Adipose tissue (tissue), 3 donors: ENCODE data around the gene LMO7. TPM values are rescaled to one million over a fixed set of nuclear protein-coding genes. Genes with fewer than 3 reads are reported as not detected.

ENCODE experiments used
- H3K27ac ChIP-seq: one replicate; pipeline ENCODE4 v1.5.1; 2013; ENCODE audit warnings: low read depth, low read length
- WGBS, 3 donors: extraction: QIAGEN DNeasy Blood & Tissue Kit; methylation state at CpG; one replicate each; pipeline ENCODE4 v1.1.7; 2013; 5-methylcytosine and 5-hydroxymethylcytosine counted together
- polyA plus RNA-seq, 3 donors: library from polyadenylated mRNA; stranded (reverse); fragments of 200-250 nt; gene quantifications; one replicate each; pipeline ENCODE4 v1.2.3, GENCODE V29; 2013
- donor health status: healthy with polysubstance abuse.
- donor health status: Bipolar disorder and iron deficiency.
- donor health status: healthy.

LMO7 gene
- polyA plus RNA-seq: 10 to 100 TPM in 1 of 3 donors, 1 to 10 TPM in 2; 2.4 to 10.4 (median 5.0) TPM

DNA sequence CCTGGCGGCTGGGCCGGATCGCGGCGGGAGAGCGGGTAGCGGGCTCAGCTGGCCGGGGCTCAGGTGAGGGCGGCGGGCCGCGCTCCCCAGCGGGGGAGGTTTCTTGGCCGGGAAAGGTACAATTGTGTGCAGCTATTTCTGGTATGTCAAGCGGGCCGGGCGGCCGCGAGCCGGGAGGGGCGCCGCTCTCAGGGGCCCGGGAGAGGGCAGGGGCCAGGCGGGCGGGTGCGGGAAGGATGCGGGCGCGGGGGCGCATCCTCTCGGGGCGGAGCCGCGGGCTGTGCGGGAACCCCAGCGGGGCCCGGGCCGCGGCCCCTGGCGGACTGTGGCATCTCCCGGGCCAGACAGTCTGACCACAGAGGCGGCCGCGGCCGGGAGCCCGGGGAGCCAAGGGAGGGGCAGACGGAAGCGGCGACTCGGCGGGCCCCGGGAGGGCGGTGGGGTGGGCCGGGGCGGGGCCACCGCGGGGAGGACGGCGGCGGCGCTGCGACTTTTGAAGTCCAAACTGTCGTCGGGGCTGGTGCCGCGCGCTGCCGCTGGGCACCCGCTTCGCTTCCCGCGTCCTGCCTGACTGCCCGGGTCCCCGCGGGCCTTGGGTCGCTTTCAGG is at the start of gene LMO7:
LMO7 (plus strand) TSS at position 503 of the 608 bp plus-strand sequence. CDS start 328 bp downstream, outside the sequence.
- WGBS, 3 donors: 0% methylated on average over 21 to 76 of the region's 76 CpGs

DNA sequence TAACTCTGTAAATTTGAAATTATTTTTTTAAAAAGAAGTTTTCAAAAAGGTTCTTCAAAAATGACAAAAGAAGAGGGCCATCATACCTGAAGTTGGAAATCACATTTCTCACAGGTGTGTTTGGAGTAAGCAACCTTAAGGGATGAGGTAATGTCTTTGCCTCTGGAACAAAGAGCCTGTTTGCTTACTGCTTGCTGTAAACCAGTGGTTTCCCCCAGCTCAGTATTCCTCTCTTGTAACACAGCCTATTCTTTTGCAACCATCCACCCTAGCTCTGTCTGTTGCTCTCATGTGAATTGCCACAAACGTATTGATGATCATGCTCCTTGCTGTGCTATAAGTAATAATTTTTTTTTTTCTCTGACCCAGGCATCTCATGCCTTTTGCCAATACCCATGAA is 48.5 kb upstream of the LMO7 start:
- H3K27ac ChIP-seq: no peak overlapping the region
- 50 to 84% (median 51%) methylated on average over 1 of the region's 1 CpG for WGBS, 3 donors

More for the DNA sequence above, at the start of gene LMO7:
- no peak within 1 kb of the TSS for H3K27ac ChIP-seq

DNA sequence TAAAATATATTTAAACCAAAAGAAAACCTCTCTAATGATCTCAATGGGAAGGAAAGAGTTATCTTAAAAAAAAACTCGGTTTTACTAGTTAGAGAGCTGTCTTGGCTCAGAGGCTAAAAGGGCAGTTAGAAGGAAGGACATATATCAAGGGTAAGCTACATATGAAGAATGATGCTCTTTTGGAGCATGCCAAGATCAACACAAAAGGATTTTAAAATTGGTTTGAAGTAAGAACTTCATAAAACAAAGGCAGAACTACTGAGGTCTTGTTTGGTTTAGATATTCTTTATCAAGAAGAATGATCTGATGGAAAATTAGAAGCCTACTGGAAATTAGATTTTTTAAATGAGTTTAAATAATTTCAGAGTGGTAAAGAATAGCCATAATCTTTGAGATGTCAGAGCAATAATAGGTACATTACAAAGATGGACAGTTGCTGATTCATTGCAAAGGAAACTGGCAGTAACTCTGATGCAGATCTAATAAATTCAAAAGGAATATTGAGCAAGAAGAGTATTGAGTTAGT is 39.4 kb upstream of the LMO7 start:
- no peak overlapping the region for H3K27ac ChIP-seq
- 40 to 70% (median 56%) methylated on average over 1 of the region's 1 CpG for WGBS, 3 donors

DNA sequence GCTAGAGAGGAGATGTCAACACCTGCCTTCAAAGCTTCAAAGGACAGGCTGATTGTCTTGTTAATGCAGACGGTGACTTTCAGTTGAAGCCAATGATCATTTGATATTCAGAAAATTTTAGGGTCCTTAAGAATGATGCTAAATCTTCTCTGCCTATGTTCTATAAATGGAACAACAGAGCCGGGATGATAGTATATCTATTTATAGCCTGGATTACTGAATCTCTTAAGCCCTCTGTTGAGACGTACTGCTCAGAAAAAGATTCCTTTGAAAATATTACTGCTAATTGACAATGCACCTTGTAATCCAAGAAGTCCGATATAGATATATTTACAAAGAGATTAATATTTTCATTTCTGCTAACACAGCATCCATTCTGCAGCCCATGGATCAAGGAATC is 35.8 kb upstream of the LMO7 start:
- H3K27ac ChIP-seq: no peak overlapping the region
- WGBS, 3 donors: 66 to 74% (median 68%) methylated on average over 4 of the region's 4 CpGs

DNA sequence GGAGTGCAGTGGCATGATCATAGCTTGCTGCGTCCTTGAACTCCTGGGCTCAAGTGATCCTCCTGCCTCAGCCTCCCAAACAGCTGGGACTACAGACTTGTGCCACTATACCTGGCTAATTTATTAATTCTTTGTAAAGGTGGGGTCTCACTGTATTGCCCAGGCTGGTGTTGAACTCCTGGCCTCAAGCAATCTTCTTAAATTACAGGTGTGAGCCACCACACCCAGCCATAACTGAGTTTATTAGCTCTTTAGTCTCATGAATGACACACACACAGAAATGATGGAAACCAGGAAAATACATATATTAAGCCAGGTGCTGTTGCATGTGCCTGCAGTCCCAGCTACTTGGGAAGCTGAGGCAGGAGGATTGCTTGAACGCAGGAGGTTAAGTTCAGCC is 33.1 kb upstream of the LMO7 start:
- no peak overlapping the region for H3K27ac ChIP-seq
- 95 to 97% (median 96%) methylated on average over 2 of the region's 2 CpGs for WGBS, 3 donors

DNA sequence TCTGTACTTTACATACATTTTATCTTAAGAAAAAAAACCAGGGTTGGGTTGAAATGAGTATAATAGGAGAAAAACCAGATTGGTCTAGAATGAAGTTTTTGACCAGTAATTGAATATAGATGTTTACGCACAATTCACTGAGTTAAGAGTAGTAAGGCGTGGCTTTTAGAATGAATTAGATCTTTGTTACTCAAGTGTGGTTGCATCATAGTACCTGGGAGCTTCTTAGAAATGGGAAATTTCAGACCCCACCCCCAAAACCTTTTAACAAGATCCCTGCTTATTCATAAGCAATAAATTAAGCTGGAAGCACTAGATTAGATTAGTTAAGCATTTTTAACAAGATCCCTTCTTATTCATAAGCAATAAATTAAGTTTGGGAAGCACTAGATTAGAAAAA is 28.7 kb upstream of the LMO7 start:
- WGBS, 3 donors: 97 to 98% (median 97%) methylated on average over 2 of the region's 2 CpGs
- H3K27ac ChIP-seq: no peak overlapping the region

DNA sequence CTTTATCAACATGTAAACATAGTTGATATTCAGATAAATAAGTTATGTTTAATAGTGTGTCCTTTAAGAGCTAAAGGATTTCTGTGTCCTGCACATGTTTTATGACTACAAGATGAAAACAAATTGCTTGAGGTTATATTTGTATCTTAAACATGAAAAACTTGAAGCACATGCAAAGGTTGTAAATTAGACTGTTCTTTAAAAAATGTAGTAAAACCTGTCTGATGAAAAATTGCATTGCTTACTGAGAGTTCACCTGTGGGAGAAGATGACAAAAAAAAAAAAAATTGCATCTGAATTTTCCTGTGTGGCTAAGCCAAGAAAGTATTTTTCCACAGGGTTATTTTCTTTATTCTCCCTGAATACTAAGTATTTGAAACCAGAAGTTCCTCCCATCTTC is 25.7 kb upstream of the LMO7 start:
- H3K27ac ChIP-seq: no peak overlapping the region

DNA sequence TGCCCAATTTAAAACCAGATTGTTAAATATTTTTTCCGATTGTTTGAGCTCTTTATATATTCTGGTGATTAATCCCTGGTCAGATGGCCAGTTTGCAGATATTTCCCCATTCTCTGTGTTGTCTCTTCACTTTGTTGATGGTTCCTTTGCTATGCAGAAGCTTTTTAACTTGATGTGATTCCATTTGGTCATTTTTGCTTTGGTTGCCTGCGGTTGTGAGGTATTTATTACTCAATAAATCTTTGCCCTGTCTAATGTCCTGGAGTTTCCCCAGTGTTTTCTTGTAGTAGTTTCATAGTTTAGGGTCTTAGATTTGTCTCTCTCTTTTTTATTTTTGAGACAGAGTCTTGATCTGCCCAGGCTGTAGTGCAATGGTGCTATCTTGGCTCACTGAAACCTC is 23.8 kb upstream of the LMO7 start:
- H3K27ac ChIP-seq: no peak overlapping the region
- 82 to 87% (median 84%) methylated on average over 2 of the region's 2 CpGs for WGBS, 3 donors

DNA sequence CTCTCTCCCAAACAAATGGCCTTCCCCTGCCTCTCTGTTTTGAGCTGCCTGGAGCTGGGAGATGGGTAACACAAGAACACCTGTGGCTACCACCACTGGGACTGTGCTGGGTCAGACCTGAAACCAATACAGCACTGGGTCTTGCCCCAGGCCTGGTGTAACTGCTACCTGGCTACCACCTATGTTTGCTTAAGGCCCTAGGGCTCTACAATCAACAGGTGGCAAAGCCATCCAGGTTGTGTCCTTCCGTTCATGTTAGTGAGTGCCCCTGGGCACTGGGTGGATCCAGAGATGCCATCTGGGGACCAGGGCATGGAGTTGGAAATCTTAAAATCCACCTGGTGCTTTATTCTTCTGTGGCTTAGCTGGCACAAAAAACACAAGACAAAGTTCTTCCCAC is 18.9 kb upstream of the LMO7 start:
- H3K27ac ChIP-seq: no peak overlapping the region
- 94 to 100% (median 100%) methylated on average over 1 of the region's 1 CpG for WGBS, 3 donors

DNA sequence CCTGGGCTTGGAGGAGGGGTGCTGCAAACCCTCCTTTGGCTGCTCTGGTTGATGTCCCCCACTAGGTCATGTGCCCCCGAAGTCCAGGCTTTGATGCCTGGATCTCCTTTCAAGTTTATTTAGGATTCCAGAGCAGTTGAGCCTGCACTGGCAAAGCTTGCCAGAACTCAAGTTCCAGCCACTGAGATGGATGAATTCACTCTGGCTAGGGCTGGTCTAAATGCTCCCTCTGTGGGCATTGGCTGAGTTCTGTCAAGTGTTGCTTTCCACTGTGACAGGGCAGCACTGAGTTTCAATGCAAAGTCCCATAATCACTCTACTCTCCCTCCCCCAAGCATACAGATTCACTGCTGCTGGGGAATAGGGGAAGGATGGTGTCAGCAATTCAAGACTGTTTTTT is 17.8 kb upstream of the LMO7 start:
- no peak overlapping the region for H3K27ac ChIP-seq
- 0 to 40% (median 0%) methylated on average over 1 of the region's 1 CpG for WGBS, 3 donors

DNA sequence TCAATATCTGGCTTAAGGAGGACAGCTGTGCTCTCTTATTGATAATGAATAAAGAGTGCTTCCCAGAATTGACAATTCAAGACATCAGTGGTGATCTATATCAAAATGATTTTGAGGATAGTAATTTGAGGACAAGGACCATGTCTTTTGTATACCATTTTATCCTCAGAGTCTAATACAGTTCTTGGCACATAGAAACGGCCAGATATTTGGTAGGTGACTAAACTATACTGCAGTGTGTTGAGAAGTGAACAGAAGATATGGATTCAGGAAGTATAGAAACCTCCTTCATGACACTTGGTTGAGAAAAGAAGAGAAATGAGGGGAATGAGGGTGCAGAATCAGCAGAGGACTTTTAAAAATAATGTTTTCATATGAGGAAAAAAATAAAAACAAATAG is 16.1 kb upstream of the LMO7 start:
- 62 to 74% (median 68%) methylated on average over 1 of the region's 1 CpG for WGBS, 3 donors
- no peak overlapping the region for H3K27ac ChIP-seq

DNA sequence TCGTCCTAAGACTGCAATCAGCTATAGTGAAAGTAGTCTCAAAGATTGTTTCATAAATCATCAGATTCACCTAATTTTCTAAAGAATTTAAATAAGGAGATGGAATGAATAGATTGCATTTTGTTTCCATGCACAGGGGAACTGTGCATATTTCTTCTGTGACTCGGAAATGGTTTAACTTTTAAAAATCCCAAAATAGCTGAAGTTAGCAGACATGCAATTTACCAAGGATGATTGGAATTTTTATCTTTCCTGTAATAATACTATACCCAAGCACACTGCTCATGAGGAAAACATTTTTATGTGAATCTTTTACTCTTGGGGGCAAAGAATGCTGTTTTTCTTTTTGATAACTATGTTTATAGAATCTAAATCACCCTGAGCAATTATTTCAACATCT is 15.0 kb upstream of the LMO7 start:
- WGBS, 3 donors: 65 to 70% (median 65%) methylated on average over 2 of the region's 2 CpGs
- no peak overlapping the region for H3K27ac ChIP-seq

DNA sequence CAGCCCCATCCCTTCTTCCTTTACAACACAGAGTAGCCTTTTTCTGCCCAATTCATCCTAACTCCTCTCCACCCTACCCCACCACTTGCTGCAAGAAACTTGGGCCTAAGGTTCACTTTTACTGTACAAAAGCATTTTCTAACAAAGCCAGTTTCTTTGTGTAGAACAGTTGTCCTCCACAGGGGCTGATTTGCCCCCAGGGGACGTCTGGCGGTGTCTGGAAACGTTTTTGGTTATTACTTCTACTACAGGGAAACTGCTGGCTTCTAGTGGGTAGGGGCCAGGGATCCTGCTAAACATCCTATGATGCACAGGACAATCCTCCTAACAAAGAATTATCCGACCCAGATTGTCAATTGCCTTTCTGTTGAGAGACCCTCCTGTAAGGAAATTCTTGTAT is 7.3 kb upstream of the LMO7 start:
- WGBS, 3 donors: 83 to 87% (median 87%) methylated on average over 4 of the region's 4 CpGs
- no peak overlapping the region for H3K27ac ChIP-seq

DNA sequence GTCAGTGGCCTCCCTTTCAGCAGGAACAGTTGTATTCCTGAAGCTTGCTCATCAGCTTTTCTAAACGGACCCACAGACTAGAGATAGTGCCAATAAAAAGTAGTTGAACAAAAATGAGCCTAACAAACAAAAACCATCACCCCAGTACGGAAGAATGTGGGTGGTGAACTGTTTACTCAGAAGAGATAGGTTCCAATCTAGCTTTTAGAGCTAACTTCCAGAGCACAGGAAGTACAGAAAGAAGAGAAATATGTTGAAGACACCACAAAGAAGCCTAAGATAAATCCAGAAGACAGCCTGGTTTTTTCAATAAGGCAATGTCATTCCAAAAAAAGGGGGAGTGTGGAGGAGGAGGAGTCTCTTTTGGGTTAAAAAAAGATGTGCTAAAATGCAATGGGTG is 2.8 kb upstream of the LMO7 start:
- no peak overlapping the region for H3K27ac ChIP-seq
- 29 to 48% (median 39%) methylated on average over 2 of the region's 2 CpGs for WGBS, 3 donors

DNA sequence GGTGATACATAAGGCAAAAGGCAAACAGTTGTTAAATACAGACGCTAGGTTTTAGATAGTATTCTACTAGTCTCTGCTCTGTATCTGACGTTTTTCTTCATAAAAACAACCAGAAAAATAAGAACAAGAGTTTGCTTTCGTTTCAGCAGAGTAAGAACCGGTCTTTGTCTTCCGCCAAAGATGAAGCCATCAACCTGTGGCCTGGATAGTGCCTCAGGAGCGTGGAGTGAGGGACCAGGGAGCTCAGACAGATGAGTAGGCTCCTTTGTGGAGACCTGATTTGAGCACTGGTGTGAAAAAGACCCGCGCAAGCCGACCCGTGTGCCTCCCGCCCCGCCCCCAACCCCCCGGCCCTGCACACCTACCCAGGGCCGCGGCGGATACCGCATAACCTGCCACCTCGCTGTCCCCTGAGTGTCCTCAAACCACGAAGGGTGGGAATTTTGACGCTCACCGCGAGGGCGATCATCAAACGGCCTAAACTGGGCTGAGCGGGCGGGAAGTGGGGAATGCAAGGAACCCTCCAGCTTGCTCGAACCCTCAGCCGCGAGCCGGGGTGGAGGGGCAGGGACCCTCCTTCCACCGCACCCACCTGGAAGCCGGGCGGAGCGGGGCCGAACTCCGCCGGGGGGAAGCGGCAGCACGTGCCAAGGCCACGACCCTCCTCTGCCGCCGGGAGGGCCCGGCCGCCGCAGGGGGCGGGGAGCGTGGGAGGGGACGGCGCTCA is 866 bp upstream of the LMO7 start:
- 28 to 31% (median 29%) methylated on average over 41 to 49 of the region's 49 CpGs for WGBS, 3 donors
- H3K27ac ChIP-seq: no peak overlapping the region

DNA sequence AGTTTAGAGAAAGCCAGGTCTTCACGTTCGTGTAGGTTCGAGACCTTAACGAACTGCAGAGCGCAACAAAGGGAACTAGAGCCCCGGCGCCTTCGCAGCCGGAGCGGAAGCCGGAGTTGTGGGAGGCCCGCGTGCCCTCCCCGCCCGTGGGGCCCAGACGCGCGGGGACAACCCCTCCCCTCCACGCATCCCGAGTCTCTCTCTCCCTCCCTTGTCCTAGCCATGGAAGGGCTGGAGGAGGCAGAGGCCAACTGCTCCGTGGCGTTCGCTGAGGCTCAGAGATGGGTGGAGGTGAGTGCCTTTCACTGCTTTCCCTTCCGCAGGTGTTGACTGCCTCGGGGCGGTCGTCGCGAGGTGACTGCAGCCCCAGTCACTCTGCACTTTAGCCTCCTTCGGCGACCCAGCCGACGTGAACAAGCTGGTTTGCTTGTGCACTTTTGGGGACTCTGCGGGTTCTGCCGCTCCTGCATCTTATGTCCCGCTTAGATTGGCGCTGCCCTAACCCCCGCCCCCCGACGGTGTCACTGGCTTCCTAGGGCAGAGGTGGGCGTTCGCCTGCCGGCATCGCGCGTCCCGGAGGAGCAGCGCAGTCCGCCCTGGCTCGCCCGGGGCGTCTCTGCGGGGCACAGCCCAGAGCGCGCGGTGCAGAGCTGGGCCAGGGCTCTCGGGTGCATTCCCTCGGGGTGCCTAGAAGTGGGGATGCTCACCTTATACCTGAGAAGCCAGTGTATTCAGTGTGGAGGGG is 478 bp downstream of the LMO7 start:
- WGBS, 3 donors: 0 to 4% (median 2%) methylated on average over 48 to 58 of the region's 58 CpGs
- no peak overlapping the region for H3K27ac ChIP-seq

DNA sequence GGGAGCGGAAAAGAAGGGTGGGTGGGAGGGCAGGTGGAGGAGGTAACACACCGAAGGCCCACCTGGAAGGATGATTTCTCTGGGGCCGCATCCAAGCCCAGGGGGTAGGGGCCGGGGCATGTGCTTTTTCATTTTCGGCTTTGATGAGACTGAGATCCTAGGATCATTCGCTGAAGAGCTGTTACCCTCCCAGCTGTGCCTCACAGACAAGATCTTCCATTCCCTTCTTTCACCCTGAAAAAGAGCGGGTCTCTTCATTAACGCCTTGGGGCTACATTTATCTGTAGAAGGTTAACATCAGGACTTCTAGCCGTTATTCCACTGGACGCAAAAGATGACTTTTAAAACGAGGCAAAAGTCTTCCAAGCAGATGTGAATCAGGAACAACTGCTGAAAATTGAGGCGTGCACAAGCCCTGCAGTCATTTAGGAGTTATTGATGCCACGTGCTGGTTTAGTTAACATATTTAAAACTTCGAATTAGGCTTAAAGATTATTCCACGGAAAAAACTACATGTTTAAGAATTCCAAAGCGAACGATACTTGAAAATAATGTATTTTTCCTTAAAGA is 1.1 kb downstream of the LMO7 start:
- whole genome bisulfite sequencing, 3 donors: 17 to 47% (median 21%) methylated on average over 17 of the region's 17 CpGs
- H3K27ac ChIP-seq: no peak overlapping the region

DNA sequence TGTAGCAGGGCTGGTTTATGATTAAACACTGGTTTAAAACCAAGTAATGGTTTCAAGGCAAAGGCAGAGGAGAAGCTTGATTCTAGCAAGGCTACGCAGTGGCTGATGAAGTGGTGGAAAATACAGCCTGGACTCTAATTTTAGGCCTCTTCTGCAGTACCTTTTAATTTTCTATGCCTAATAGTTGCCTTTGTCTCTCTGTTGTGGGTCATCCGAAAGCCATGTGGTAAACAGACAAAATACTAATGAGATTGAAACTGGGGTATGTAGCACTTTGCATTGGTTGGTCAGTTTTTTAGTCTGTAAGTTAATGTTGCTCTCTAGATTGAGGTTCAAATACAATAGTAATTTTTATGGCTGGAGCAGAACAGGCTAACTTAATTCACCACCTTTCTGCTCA is 3.3 kb downstream of the LMO7 start:
- WGBS, 3 donors: 92 to 100% (median 96%) methylated on average over 2 of the region's 2 CpGs
- no peak overlapping the region for H3K27ac ChIP-seq

DNA sequence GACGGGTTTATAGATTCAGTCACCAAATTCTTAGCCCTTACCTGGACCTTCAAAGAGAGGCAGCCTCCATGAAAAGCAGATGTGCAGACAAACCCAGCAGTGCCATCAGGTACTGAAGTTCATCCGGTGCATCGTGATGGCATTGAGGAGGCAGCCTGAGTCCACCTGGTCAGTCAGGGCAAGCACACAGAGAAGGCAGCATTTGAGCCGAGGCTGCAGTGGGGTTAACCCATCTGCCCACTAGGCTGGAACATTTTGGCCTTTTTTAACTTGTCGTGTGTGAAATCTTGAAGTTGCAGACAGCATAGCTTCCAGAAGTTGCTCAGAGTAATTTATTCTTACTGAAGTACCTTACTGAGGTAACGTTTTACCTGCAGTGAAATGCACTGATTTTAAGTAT is 4.9 kb downstream of the LMO7 start:
- H3K27ac ChIP-seq: no peak overlapping the region
- WGBS, 3 donors: 94 to 97% (median 95%) methylated on average over 6 of the region's 6 CpGs
